OCI-LY3 (cell line): Measurements from ENCODE around the gene KIF22.

Source experiments
- H2AFZ ChIP-seq: fragments of 200-600, 300-600 bp; shearing (Covaris generic); 2 replicates; pipeline ENCODE4 v1.6.0; 2014; ENCODE audit warnings: antibody characterized with exemption, low read depth, low read length
- H3K27ac ChIP-seq: fragments of 200-600, 300-600 bp; sonication (generic); 2 replicates; pipeline ENCODE4 v1.5.1; 2014; ENCODE audit warnings: mild to moderate bottlenecking, low read length, moderate library complexity, mixed read lengths
- H3K27me3 ChIP-seq: fragments of 200-600, 300-600 bp; sonication (generic); 2 replicates; pipeline ENCODE4 v1.6.1; 2014; ENCODE audit warnings: low read depth, low read length, mixed read lengths
- H3K36me3 ChIP-seq: fragments of 200-600, 300-600 bp; sonication (generic); replicated peaks from 2 replicates; pipeline ENCODE3; 2014; ENCODE audit warnings: low read depth, low read length, mixed read lengths
- H3K4me1 ChIP-seq: fragments of 300-600, 200-600 bp; sonication (generic); 2 replicates; pipeline ENCODE4 v1.6.1; 2014; ENCODE audit warnings: low read length, mixed read lengths
- H3K4me2 ChIP-seq: fragments of 200-600, 300-600 bp; sonication (generic); 2 replicates; pipeline ENCODE4 v1.6.1; 2014; ENCODE audit warnings: low read length, mixed read lengths
- H3K4me3 ChIP-seq: fragments of 300-600, 200-600 bp; sonication (generic); 2 replicates; pipeline ENCODE4 v1.5.1; 2014; ENCODE audit warnings: antibody characterized with exemption, mild to moderate bottlenecking, low read length, moderate library complexity
- H3K79me2 ChIP-seq: fragments of 300-600, 200-600 bp; shearing (Covaris generic); 2 replicates; pipeline ENCODE4 v1.6.1; 2014; ENCODE audit warnings: mild to moderate bottlenecking, low read length, mixed read lengths
- H3K9ac ChIP-seq: fragments of 300-600, 200-600 bp; shearing (Covaris generic); 2 replicates; pipeline ENCODE4 v1.6.0; 2014; ENCODE audit warnings: mild to moderate bottlenecking, low read length, moderate library complexity
- H3K9me3 ChIP-seq: fragments of 200-600, 300-600 bp; shearing (Covaris generic); 2 replicates; pipeline ENCODE4 v1.6.1; 2014; ENCODE audit warnings: low read length, mixed read lengths; ENCODE audit not compliant: insufficient read depth
- H4K20me1 ChIP-seq: fragments of 200-600, 300-600 bp; sonication (generic); 2 replicates; pipeline ENCODE4 v1.6.1; 2016; ENCODE audit warnings: low read length, mixed read lengths; ENCODE audit not compliant: insufficient read depth
- EZH2phosphoT487 ChIP-seq: fragments of 200-600 bp; shearing (Covaris generic); IDR thresholded peaks from 2 replicates; pipeline ENCODE4 v1.6.1; 2018; ENCODE audit warnings: antibody characterized with exemption, mixed run types, low read depth
- TF ChIP-seq, protein P1 (sequence below): fragments of 200-600, 300-600 bp; sonication (generic); IDR thresholded peaks from 2 replicates; pipeline ENCODE4 v1.5.1; 2014; ENCODE audit warnings: antibody characterized with exemption, low read length, low read depth

The KIF22 gene

DNA sequence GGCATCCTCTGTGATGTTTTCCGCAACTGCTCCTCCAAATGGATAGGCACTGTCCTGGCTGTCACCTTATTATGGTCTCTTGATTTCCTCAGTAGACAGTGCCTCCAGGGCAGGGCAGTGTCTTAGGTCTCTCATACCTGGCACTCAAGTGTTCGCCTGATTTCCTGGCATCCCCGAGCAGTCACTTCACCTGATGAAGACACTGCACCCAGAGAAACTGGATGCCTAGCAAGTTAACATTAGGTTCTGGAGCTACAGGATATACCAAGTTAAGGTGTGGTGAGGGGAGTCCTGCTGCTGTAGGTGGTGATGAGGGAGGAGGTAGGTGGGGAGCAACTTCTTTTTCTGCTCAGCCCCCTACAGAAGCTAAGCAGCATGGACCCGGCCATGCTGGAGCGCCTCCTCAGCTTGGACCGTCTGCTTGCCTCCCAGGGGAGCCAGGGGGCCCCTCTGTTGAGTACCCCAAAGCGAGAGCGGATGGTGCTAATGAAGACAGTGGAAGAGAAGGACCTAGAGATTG lies 11.9 kb downstream of the KIF22 start:
- no peak overlapping the region for H3K27ac ChIP-seq

DNA sequence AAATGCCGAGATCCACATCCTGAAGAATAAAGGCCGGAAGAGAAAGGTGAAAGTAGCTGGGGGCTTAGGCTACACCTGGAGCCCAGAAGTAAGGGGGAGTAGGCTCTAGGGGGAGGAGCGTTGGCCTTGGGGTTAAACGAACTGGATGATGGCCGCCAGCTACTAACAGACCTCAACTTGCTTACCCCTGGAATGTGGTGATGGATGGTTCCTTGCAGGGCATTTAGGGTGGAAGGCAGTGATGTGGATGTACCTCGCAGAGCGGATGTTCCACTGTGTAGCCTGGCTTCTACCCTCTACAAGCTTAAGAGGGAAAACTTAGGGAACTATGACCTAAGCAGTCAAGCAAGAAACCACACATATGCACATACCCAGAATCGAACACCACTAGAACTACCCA lies 13.5 kb downstream of the KIF22 start:
- no peak overlapping the region for H2AFZ ChIP-seq
- 0 out of 2 replicates have a peak overlapping the region, but pooled peaks have one; percentile 82 for H3K9ac ChIP-seq
- peaks cover 26% of the 10 kb centered on the region for H3K79me2 ChIP-seq
- peaks cover 37% of the 10 kb centered on the region for H3K4me1 ChIP-seq
- H3K36me3 ChIP-seq: peaks cover 58% of the 10 kb centered on the region
- peaks cover 11% of the 10 kb centered on the region for H4K20me1 ChIP-seq
- H3K4me3 ChIP-seq: peak overlapping the region; percentile 81; the same call in 1 of the 2 replicates
- H3K27me3 ChIP-seq: no peaks in the 10 kb centered on the region
- peak overlapping the region; percentile 71 for H3K4me2 ChIP-seq
- H3K27ac ChIP-seq: peak overlapping the region; percentile 72
- no peak for TF ChIP-seq EZH2phosphoT487
- TF ChIP-seq, protein P1, sequence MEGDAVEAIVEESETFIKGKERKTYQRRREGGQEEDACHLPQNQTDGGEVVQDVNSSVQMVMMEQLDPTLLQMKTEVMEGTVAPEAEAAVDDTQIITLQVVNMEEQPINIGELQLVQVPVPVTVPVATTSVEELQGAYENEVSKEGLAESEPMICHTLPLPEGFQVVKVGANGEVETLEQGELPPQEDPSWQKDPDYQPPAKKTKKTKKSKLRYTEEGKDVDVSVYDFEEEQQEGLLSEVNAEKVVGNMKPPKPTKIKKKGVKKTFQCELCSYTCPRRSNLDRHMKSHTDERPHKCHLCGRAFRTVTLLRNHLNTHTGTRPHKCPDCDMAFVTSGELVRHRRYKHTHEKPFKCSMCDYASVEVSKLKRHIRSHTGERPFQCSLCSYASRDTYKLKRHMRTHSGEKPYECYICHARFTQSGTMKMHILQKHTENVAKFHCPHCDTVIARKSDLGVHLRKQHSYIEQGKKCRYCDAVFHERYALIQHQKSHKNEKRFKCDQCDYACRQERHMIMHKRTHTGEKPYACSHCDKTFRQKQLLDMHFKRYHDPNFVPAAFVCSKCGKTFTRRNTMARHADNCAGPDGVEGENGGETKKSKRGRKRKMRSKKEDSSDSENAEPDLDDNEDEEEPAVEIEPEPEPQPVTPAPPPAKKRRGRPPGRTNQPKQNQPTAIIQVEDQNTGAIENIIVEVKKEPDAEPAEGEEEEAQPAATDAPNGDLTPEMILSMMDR: no peak
- no peaks in the 10 kb centered on the region for H3K9me3 ChIP-seq

More for the DNA sequence above, 11.9 kb downstream of the KIF22 start:
- H4K20me1 ChIP-seq: no peaks in the 10 kb centered on the region
- no peak overlapping the region for H3K4me2 ChIP-seq
- TF ChIP-seq, protein P1: no peak
- TF ChIP-seq EZH2phosphoT487: no peak
- no peak overlapping the region for H2AFZ ChIP-seq
- peaks cover 10% of the 10 kb centered on the region for H3K79me2 ChIP-seq
- peaks cover 22% of the 10 kb centered on the region for H3K4me1 ChIP-seq
- no peaks in the 10 kb centered on the region for H3K9me3 ChIP-seq
- H3K36me3 ChIP-seq: peaks cover 56% of the 10 kb centered on the region
- H3K4me3 ChIP-seq: no peak overlapping the region
- H3K9ac ChIP-seq: no peak overlapping the region
- H3K27me3 ChIP-seq: no peaks in the 10 kb centered on the region

DNA sequence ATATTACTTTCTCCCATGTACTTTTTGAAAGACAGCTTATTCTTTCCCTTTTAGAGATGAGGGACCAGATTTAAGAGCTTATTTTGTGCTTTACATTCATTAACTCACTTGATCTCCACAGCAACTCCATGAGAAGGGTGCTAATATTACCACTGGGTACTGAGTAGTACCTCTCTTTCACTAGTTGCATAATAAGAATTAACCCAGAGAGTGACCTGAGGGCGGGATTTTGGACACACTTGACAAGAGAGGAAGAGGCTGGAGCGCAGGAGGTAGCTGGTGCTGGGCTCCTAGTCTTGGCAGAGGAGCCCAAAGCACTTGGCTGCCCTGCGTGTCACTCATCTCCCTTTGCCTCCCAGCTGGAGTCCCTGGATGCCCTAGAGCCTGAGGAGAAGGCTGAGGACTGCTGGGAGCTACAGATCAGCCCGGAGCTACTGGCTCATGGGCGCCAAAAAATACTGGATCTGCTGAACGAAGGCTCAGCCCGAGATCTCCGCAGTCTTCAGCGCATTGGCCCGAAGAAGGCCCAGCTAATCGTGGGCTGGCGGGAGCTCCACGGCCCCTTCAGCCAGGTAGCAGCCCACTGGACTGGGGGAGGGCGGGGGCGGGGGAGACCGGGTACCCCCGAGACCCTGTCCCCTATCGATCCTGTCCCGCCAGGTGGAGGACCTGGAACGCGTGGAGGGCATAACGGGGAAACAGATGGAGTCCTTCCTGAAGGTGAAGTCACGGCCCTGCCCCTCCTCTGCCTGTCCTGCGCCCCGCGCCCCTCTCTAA lies 14.1 kb downstream of the KIF22 start:
- peaks cover 28% of the 10 kb centered on the region for H3K79me2 ChIP-seq

More for the DNA sequence above, 14.1 kb downstream of the KIF22 start:
- H3K4me2 ChIP-seq: peak overlapping the region; percentile 71
- no peaks in the 10 kb centered on the region for H3K27me3 ChIP-seq
- H3K36me3 ChIP-seq: peaks cover 57% of the 10 kb centered on the region
- no peak overlapping the region for H2AFZ ChIP-seq
- TF ChIP-seq, protein P1: no peak
- TF ChIP-seq EZH2phosphoT487: no peak
- H3K4me1 ChIP-seq: peaks cover 43% of the 10 kb centered on the region
- no peaks in the 10 kb centered on the region for H3K9me3 ChIP-seq
- peak overlapping the region; percentile 82 for H3K9ac ChIP-seq
- H3K27ac ChIP-seq: peak overlapping the region; percentile 72
- peaks cover 16% of the 10 kb centered on the region for H4K20me1 ChIP-seq
- H3K4me3 ChIP-seq: peak overlapping the region; percentile 81
